RKO (cell line): ENCODE measurements around the gene PPTC7.
"Not testable (repeated sequence)": the region's sequence is repeated elsewhere in the genome, so short reads cannot be mapped to it uniquely, and the experiment has no call there.

Source experiments
- DNase-seq: peaks from one replicate; pipeline ENCODE4 v3.0.0-alpha.2; 2016; ENCODE audit warnings: low spot score

PPTC7 gene

DNA sequence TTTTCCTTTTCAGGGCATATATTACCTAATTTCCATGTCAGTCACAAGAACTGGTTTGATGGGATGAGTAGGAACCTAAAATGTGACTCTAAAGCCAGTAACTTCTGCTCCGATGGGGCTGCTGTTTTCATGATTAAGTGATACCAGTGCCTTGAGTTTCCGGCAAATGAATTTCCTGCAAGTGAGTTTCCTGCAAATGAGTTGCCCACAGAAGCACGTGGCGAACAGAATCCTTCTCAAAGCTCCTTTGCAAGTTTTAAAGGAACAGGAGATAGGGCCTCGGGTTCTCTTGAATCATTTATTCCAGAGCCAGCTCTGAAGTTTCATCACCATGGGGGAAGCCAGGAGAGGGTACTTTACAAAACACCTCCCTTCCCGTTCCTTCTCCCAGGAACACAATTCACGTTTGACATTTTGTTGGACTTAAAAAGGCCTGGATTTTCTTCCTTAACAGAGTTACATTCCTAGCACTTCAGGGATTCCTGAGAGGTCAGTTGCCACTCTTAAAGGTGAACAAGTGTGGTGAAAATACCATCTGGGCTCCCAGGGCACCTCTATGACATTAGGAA is 2.2 kb upstream of the PPTC7 start:
- no peak for DNase-seq

GRCh38 chr12:110582276-110583136 is 612 bp downstream of the PPTC7 start:
- peak; percentile 56 for DNase-seq

DNA sequence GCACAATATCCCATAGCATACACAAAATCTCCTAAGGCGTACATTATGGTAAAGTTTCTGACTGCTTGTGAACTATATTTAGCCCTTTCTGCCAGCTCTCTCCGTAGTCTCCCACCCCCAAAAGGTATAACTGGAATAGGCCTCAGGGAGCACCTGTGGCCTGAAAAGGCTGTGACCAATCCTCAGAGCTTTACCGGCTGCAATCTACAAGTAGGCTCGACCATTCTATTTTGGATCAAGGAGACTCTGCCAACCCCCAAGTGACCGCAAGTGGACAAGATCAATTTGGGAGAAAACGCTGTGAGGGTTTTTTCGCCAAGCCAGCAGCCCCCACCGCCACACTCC is 1.2 kb downstream of the PPTC7 start:
- DNase-seq = peak; percentile 49

DNA sequence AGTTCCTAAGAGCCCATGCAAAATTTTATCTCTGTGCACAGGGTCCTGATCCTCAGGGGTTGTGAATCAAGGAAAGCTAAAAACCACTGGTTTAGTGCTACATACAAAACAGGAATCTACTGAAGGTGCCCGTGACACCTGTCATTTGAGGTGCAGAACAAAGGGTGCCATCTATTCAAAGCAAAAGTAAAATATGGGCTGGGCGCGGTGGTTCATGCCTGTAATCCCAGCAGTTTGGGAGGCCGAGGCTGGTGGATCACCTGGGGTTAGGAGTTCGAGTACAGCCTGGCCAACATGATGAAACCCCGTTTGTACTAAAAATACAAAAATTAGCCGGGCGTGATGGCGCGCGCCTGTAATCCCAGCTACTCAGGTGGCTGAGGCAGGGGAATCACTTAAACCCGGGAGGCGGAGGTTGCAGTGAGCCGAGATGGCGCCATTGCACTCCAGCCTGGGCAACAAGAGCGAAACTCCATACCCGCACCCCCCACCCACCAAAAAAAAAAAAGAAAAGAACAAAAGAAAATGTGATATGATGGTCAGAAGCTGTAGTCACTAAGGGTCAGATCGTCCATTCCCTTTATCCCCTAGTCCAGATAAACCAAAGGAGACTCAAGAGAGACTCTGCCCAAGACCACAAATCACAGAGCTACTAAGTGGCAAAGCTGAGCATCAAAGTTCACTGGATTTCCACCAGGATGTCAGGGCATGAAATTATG is 3.4 kb downstream of the PPTC7 start:
- DNase-seq = no peak

GRCh38 chr12:110578694-110579534 is 4.2 kb downstream of the PPTC7 start:
- no peak for DNase-seq

GRCh38 chr12:110577864-110578693 is 5.0 kb downstream of the PPTC7 start:
- peak; percentile 92 for DNase-seq

GRCh38 chr12:110576504-110576903 is 6.6 kb downstream of the PPTC7 start:
- DNase-seq = no peak

DNA sequence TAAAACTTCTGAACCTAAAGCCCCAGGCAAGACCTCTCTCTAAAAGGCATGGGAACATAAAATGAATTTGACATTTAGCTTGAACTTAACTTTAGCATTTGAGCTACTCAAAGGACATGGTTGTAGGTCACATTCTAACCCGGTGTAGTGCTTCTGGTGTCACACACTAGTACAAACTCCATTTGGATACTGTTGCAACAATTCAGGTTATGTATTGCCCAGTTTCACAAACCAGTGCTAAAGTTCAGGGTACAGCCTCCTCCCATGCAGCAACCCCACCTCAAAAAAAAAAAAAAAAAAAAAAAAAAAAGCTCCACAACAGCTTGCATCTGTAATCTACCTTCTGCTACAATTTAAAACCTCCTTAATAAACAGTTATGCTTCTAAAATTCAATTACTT is 7.8 kb downstream of the PPTC7 start:
- no peak for DNase-seq

DNA sequence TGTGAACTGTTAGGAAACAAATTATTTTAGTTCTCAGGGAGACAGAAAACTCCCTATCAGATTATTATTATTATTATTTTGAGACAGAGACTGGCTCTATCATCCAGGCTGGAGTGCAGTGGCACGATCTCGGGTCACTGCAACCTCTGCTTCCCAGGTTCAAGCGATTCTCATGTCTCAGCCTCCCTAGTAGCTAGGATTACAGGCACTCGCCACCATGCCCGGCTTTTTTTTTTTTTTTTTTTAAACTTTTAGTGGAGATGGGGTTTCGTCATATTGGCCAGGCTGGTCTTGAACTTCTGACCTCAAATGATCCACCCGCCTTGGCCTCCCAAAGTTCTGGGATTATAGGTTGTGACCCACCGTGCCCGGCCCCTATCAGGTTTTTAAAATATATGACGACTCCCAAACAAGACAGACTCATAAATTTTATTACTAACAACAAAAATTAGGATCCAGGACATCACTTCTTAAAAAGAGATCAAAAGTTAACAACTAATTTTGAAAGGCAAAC is 8.3 kb downstream of the PPTC7 start:
- not testable (repeated sequence) for DNase-seq

DNA sequence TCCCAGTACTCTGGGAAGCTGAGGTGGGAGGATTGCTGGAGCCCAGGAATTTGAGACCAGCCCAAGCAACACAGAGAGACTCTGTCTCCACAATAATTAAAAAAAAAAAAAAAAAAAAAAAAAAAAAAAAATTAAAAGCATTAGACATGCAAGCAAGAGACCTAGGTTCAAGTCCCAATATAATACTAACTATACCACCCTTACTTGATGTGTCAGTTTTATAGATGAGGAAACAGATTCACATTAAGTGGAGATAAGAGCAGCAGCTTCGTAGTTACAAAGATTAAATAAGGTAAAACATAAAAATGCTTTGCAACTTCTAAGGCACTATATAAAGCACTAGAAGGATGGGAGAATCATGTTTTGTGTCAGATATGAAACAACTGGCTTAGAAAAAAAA is 9.1 kb downstream of the PPTC7 start:
- DNase-seq = no peak

- not testable (repeated sequence) for DNase-seq
Observed at GRCh38 chr12:110570798-110571197, 12.3 kb downstream of the PPTC7 start.

DNA sequence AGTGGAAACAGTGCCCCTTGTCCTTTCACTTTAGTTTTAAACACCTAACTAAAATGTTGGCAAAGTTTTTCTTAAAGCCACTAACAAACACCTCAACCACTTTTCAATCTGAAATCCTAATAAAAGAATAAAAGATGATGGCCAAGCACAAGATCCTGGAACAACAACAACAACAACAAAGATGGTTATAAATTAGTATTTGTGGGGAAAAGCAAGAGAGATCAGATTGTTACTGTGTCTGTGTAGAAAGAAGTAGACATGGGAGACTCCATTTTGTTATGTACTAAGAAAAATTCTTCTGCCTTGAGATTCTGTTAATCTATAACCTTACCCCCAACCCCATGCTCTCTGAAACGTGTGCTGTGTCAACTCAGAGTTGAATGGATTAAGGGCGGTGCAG is 13.3 kb downstream of the PPTC7 start:
- DNase-seq = not testable (repeated sequence)

GRCh38 chr12:110568752-110569151 is 14.4 kb downstream of the PPTC7 start:
- DNase-seq = no peak

GRCh38 chr12:110566993-110567392 is 16.1 kb downstream of the PPTC7 start:
- DNase-seq = no peak

DNA sequence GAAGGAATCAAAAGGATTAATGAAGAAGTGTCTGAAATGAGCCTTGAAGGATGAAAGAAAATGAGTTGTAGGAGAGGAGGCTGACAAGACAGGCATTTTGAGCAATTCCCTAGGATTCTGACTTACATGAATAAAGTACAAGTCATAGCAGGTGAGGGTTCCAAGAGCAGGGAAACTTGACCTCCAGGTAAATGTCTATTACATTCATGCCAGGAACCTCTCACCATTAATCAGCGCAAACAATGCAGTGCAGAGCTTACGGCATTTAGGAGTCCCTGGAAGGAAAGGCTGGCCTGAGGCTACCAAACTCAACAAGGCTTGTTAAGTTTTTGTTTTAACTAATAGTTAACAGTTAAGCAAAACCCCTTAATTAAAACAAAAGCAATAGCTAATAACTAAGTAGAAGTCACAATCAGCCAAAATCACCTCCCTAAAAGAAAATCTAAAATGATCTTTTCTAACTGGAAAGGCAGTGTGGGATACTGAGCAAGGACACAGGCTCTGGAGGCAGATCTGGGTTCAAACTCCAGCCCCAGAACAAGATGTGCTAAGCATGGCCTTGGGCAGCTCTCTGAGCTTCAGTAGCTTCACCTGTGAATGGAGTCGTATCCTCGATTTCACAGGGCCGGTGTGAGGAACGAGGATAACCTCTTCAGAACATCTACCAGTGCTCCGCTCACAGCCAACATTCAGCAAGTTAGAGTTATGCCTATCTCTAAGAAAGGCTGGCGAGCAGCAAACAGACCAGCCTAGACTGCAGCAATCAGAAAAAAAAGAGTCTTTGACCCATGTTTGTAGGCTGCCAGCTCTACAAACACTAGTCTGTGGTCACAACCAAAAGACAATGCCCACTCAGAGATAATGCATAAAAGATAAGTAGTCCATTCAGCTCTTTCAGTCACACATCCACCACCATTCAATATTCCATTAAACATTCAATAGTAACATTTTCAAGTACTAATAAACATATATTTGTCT is 16.9 kb downstream of the PPTC7 start:
- DNase-seq = no peak

DNA sequence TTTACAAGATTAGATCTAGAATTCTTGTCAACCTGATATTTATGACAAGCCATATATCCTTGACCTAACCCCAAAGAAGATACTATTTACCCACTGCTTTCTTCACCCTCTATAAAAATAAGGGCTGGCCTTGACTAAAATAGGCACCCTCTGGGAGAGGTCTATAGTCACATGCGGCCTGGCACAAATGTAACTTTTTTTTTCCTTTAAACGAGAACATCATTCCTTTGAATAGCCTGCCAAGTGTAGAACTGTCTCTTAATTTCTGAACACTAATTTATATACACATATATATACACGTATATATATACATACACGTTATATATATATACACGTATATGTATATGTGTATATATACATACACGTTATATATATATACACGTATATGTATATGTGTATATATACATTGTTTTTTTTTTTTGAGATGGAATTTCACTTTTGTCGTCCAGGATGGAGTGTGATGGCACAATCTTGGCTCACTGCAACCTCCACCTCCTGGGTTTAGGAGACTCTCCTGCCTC is 18.6 kb downstream of the PPTC7 start:
- DNase-seq = no peak

GRCh38 chr12:110563702-110564470 is 19.2 kb downstream of the PPTC7 start:
- DNase-seq = no peak

GRCh38 chr12:110562386-110562785 is 20.7 kb downstream of the PPTC7 start:
- DNase-seq = not testable (repeated sequence)
